ENCODE data around the gene SH3PXD2A. TPM values are rescaled to one million over a fixed set of nuclear protein-coding genes. Genes with fewer than 3 reads are reported as not detected.

Gene SH3PXD2A
- polyA plus RNA-seq, 4 donors, result 2.2 to 28.3 (median 8.7) TPM

DNA sequence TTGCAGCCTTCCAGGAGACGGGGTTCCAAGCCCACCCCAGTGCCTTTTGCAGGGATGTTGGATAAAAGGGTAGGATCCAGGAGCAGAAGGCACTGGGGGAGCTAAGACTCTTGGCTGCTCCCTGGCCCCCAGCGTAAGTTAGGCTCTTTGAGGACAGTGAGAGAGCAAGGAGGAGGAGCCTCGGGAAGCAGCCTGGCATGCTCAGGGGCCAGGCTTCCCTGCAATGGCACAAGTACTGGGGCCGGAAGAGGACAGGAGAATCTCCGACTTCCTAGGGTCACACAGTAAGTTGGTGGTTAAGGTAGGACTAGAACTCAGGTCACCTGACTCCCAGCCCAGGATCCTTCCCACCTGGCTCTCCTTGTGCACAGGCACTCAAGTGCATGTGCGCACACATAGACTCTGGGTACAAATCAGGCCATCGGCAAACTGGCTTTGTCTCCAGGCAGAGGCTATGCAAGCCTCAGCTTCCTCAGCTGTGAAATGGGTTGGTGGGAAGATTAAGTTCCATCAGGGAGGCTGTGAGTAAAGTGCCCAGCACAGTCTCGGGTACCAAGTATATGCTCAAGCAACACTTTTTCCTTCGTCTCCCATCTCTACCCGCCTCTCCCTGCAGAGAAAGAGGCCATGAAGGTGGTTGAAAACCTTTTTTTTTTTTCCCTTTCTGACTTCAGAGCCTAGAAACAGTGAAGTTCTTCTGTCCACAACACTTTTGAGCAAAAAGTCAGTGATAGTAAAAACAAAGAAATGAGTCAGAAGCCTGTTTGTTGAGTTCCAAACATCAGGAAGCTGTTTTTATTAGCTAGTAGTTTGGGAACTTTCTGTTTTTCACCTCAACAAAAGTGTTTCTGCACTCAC is 282.8 kb downstream of the SH3PXD2A start:
- Histone ChIP-seq H3K4me3 (ENCODE audit: low read depth in 1 of 3, low read length in 3 of 3) (peak overlapping the region in 1 of 3 donors; percentile 29), H3K4me1 (ENCODE audit: control insufficient read depth in 3 of 3, insufficient read depth in 2 of 3, low read depth in 1 of 3, low read length in 2 of 3) (peaks cover 0 to 79% (median 0%) of the 10 kb centered on the region in 3 donors), H3K36me3 (ENCODE audit: control insufficient read depth in 3 of 3, insufficient read depth in 2 of 3, low read depth in 1 of 3, low read length in 3 of 3) (peaks cover 0 to 30% (median 0%) of the 10 kb centered on the region in 3 donors), H3K9me3 (ENCODE audit: control insufficient read depth in 2 of 2, insufficient read depth in 1 of 2, low read depth in 1 of 2, low read length in 1 of 2) (peaks cover 0 to under 1% of the 10 kb centered on the region in 2 donors), H3K27ac (ENCODE audit: low read depth in 1 of 3, low read length in 2 of 3) (peak overlapping the region in 1 of 3 donors; percentile 80), H3K27me3 (ENCODE audit: control insufficient read depth in 3 of 3, insufficient read depth in 3 of 3, low read length in 3 of 3) (no peaks in the 10 kb centered on the region)
- DNase-seq, result peak in 1 of 2 donors; percentile 62
- FAIRE-seq, result no peak
- WGBS, 3 donors, result 89 to 91% (median 89%) methylated on average over 10 of the region's 10 CpGs

DNA sequence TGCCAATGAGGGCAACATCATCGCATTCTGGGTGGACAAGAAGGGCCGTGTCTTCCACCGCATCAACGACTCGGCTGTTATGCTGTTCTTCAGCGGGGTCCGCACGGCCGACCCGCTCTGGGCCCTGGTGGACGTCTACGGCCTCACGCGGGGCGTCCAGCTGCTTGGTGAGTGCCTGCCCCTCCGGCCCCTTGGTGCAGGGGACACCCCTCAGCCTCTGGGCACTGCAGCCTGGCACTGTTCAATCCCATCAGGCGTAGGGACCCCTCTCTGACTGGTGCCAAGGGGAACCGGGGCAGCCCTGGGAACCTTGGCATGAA is 283.8 kb downstream of the SH3PXD2A start:
- DNase-seq (peak in 1 of 2 donors; percentile 36), FAIRE-seq (no peak)
- peak overlapping the region in 1 of 3 donors; percentile 29 for H3K4me3 ChIP-seq (ENCODE audit: low read depth in 1 of 3, low read length in 3 of 3)
- H3K27me3 ChIP-seq (ENCODE audit: control insufficient read depth in 3 of 3, insufficient read depth in 3 of 3, low read length in 3 of 3), result no peaks in the 10 kb centered on the region
- peak overlapping the region in 1 of 3 donors; percentile 80 for H3K27ac ChIP-seq (ENCODE audit: low read depth in 1 of 3, low read length in 2 of 3)
- peaks cover 0 to 74% (median 0%) of the 10 kb centered on the region in 3 donors for H3K4me1 ChIP-seq (ENCODE audit: control insufficient read depth in 3 of 3, insufficient read depth in 2 of 3, low read depth in 1 of 3, low read length in 2 of 3)
- peaks cover 0 to 26% (median 0%) of the 10 kb centered on the region in 3 donors for H3K36me3 ChIP-seq (ENCODE audit: control insufficient read depth in 3 of 3, insufficient read depth in 2 of 3, low read depth in 1 of 3, low read length in 3 of 3)
- H3K9me3 ChIP-seq (ENCODE audit: control insufficient read depth in 2 of 2, insufficient read depth in 1 of 2, low read depth in 1 of 2, low read length in 1 of 2), result peaks cover 0 to 4% of the 10 kb centered on the region in 2 donors
- 94% methylated on average over 18 of the region's 18 CpGs for WGBS, 3 donors

DNA sequence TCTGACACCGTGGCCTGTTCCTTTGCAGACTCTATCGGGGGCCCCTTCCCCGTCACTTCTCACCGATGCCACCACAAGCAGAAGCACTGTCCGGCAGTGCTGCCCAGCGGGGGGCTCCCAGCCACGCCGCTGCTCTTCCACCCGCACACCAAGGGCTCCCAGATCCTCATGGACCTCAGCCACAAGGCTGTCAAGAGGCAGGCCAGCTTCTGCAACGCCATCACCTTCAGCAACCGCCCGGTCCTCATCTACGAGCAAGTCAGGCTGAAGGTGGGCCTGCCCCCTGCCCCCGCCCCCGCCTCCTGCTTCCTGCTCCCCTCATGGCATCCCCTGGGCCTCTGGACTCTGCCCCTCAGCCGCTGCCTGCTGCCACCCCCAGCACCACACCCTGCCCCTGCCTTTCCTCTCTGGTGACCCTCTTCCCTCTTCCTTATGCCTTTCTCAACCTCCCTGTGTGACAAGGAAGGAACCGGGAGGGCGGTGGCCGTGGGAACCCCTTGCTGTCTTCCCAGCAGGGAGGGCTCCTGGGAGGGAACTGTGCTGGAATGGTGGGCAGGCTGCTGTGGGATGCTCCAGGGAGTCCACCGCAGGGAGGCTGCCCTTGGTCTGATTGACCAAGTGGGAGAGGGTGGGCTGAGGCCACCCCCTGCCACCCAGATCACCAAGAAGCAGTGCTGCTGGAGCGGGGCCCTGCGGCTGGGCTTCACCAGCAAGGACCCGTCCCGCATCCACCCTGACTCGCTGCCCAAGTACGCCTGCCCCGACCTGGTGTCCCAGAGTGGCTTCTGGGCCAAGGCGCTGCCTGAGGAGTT is 284.3 kb downstream of the SH3PXD2A start:
- 87 to 93% (median 87%) methylated on average over 23 to 28 of the region's 28 CpGs for WGBS, 3 donors
- Histone ChIP-seq H3K36me3 (ENCODE audit: control insufficient read depth in 3 of 3, insufficient read depth in 2 of 3, low read depth in 1 of 3, low read length in 3 of 3) (peaks cover 0 to 26% (median 0%) of the 10 kb centered on the region in 3 donors), H3K4me1 (ENCODE audit: control insufficient read depth in 3 of 3, insufficient read depth in 2 of 3, low read depth in 1 of 3, low read length in 2 of 3) (peaks cover 0 to 69% (median 0%) of the 10 kb centered on the region in 3 donors), H3K9me3 (ENCODE audit: control insufficient read depth in 2 of 2, insufficient read depth in 1 of 2, low read depth in 1 of 2, low read length in 1 of 2) (peaks cover 0 to 4% of the 10 kb centered on the region in 2 donors), H3K4me3 (ENCODE audit: low read depth in 1 of 3, low read length in 3 of 3) (peak overlapping the region in 1 of 3 donors; percentile 29), H3K27me3 (ENCODE audit: control insufficient read depth in 3 of 3, insufficient read depth in 3 of 3, low read length in 3 of 3) (no peaks in the 10 kb centered on the region), H3K27ac (ENCODE audit: low read depth in 1 of 3, low read length in 2 of 3) (peak overlapping the region in 1 of 3 donors; percentile 80)
- peak in 1 of 2 donors; percentile 95 for DNase-seq
- FAIRE-seq, result no peak

DNA sequence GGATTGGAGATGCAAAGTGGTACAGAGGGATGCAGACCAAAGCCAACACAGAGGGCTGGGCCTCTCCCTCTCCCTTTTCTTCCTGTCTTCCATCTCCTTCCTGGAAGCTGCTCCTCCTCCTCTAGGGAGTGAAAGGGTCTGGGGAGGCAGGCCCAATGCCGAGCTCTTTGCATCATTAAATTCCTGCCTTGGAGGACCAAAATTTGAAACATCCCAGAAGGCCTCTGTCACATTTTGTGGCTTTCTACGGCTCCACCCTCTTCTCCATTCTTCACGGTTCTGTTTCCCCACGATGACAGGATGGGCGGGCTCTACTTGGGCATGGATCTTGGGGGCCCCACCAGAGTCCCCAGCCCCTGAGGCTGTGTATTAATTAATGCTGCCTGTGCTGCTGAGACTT is 285.5 kb downstream of the SH3PXD2A start:
- FAIRE-seq, result no peak
- peaks cover 0 to 63% (median 0%) of the 10 kb centered on the region in 3 donors for H3K4me1 ChIP-seq (ENCODE audit: control insufficient read depth in 3 of 3, insufficient read depth in 2 of 3, low read depth in 1 of 3, low read length in 2 of 3)
- peaks cover 0 to 4% of the 10 kb centered on the region in 2 donors for H3K9me3 ChIP-seq (ENCODE audit: control insufficient read depth in 2 of 2, insufficient read depth in 1 of 2, low read depth in 1 of 2, low read length in 1 of 2)
- no peak overlapping the region for H3K4me3 ChIP-seq (ENCODE audit: low read depth in 1 of 3, low read length in 3 of 3)
- peaks cover 0 to 19% (median 0%) of the 10 kb centered on the region in 3 donors for H3K36me3 ChIP-seq (ENCODE audit: control insufficient read depth in 3 of 3, insufficient read depth in 2 of 3, low read depth in 1 of 3, low read length in 3 of 3)
- no peaks in the 10 kb centered on the region for H3K27me3 ChIP-seq (ENCODE audit: control insufficient read depth in 3 of 3, insufficient read depth in 3 of 3, low read length in 3 of 3)
- peak overlapping the region in 1 of 3 donors; percentile 3 for H3K27ac ChIP-seq (ENCODE audit: low read depth in 1 of 3, low read length in 2 of 3)
- WGBS, 3 donors, result 66 to 83% (median 69%) methylated on average over 5 of the region's 5 CpGs
- DNase-seq, result peak in 1 of 2 donors; percentile 30

DNA sequence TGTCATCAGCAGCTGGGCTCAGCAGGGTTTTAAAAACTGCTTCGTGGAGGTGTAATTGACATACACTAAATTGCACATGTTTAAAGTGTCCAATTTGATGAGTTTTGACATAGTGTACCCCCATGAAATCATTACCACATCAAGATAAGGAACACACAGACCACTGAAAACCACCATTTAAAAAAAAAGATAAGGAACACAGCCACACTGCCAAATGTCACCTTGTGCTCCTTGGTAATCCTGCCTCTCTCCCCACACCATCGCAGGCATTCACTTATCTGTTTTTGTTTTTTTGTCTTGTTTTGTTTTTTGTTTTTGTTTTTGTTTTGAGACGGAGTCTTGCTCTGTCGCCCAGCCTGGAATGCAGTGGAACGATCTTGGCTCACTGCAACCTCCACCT is 286.9 kb downstream of the SH3PXD2A start:
- peak overlapping the region in 1 of 3 donors; percentile 32 for H3K27ac ChIP-seq (ENCODE audit: low read depth in 1 of 3, low read length in 2 of 3)
- no peak overlapping the region for H3K4me3 ChIP-seq (ENCODE audit: low read depth in 1 of 3, low read length in 3 of 3)
- H3K36me3 ChIP-seq (ENCODE audit: control insufficient read depth in 3 of 3, insufficient read depth in 2 of 3, low read depth in 1 of 3, low read length in 3 of 3), result peaks cover 0 to 19% (median 0%) of the 10 kb centered on the region in 3 donors
- DNase-seq (no peak), FAIRE-seq (no peak)
- H3K4me1 ChIP-seq (ENCODE audit: control insufficient read depth in 3 of 3, insufficient read depth in 2 of 3, low read depth in 1 of 3, low read length in 2 of 3), result peaks cover 0 to 64% (median 0%) of the 10 kb centered on the region in 3 donors
- no peaks in the 10 kb centered on the region for H3K27me3 ChIP-seq (ENCODE audit: control insufficient read depth in 3 of 3, insufficient read depth in 3 of 3, low read length in 3 of 3)
- H3K9me3 ChIP-seq (ENCODE audit: control insufficient read depth in 2 of 2, insufficient read depth in 1 of 2, low read depth in 1 of 2, low read length in 1 of 2), result peaks cover 0 to 4% of the 10 kb centered on the region in 2 donors
- WGBS, 3 donors, result 92 to 94% (median 94%) methylated on average over 5 of the region's 5 CpGs

DNA sequence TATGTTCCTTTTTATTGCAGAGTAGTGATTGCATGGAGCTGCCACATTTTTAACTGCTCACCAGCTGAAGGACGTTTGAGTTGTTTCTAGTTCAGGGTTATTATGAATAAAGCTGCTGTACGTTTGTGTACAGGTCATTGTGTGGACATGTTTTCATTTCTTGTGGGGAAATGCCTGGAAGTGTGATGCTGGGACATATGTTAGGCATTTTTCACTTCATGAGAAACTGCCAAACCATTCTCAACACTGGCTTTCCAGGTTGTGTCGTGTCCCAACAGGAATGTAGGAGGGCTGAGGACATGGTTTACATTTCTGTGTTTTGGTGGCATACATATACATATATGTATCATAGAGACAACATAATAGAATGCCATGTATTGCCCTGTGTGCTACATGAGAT is 288.8 kb downstream of the SH3PXD2A start:
- FAIRE-seq (no peak), DNase-seq (no peak)
- WGBS, 3 donors, result 57 to 68% (median 64%) methylated on average over 3 of the region's 3 CpGs
- Histone ChIP-seq H3K4me1 (ENCODE audit: control insufficient read depth in 3 of 3, insufficient read depth in 2 of 3, low read depth in 1 of 3, low read length in 2 of 3) (peaks cover 0 to 45% (median 0%) of the 10 kb centered on the region in 3 donors), H3K9me3 (ENCODE audit: control insufficient read depth in 2 of 2, insufficient read depth in 1 of 2, low read depth in 1 of 2, low read length in 1 of 2) (peaks cover 0 to 4% of the 10 kb centered on the region in 2 donors), H3K27ac (ENCODE audit: low read depth in 1 of 3, low read length in 2 of 3) (no peak overlapping the region), H3K36me3 (ENCODE audit: control insufficient read depth in 3 of 3, insufficient read depth in 2 of 3, low read depth in 1 of 3, low read length in 3 of 3) (peaks cover 0 to 5% (median 0%) of the 10 kb centered on the region in 3 donors), H3K4me3 (ENCODE audit: low read depth in 1 of 3, low read length in 3 of 3) (no peak overlapping the region), H3K27me3 (ENCODE audit: control insufficient read depth in 3 of 3, insufficient read depth in 3 of 3, low read length in 3 of 3) (no peaks in the 10 kb centered on the region)

DNA sequence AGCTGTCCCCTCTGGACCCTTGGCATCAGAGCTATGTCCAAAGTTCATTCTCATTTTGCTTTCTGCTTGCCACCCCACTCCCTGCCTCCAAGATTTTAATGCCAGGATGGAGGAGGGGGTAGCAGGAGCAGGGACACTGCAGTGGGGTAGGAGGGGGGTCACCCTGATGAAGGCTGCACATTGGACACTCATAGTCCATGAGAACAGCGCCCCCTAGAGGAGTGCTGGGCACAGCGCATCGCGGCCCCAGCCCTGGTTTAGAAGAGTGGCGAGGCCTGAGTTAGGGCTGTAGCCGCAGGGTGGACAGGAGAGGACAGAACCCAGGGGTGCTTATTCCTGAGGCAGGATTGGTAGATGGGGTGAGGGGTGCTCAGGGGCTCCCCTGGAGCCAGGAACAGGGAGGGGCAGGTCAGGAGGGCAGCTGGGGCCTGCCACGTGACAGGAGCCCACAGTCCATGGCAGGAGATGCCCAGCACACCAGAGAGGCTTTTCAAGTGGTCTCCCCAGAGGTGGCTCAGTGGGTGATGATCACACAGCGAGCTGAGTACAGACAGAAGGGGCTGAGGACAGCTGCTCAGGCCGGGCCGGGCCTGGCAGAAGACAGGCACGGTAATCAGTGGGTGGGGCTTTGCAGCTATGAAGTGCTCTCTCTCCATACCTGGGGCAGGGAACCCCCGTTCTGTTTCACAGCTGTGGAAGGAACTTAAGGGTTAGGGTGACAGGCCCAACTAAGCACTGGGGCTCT is 290.4 kb downstream of the SH3PXD2A start:
- no peak overlapping the region for H3K4me3 ChIP-seq (ENCODE audit: low read depth in 1 of 3, low read length in 3 of 3)
- peaks cover 0 to 2% (median 0%) of the 10 kb centered on the region in 3 donors for H3K36me3 ChIP-seq (ENCODE audit: control insufficient read depth in 3 of 3, insufficient read depth in 2 of 3, low read depth in 1 of 3, low read length in 3 of 3)
- no peaks in the 10 kb centered on the region for H3K27me3 ChIP-seq (ENCODE audit: control insufficient read depth in 3 of 3, insufficient read depth in 3 of 3, low read length in 3 of 3)
- no peak overlapping the region for H3K27ac ChIP-seq (ENCODE audit: low read depth in 1 of 3, low read length in 2 of 3)
- peaks cover 0 to 31% (median 0%) of the 10 kb centered on the region in 3 donors for H3K4me1 ChIP-seq (ENCODE audit: control insufficient read depth in 3 of 3, insufficient read depth in 2 of 3, low read depth in 1 of 3, low read length in 2 of 3)
- peaks cover 0 to 4% of the 10 kb centered on the region in 2 donors for H3K9me3 ChIP-seq (ENCODE audit: control insufficient read depth in 2 of 2, insufficient read depth in 1 of 2, low read depth in 1 of 2, low read length in 1 of 2)
- 38 to 59% (median 44%) methylated on average over 12 of the region's 12 CpGs for WGBS, 3 donors
- FAIRE-seq, result no peak
- DNase-seq, result peak in 1 of 2 donors; percentile 68
